GM23338 (cell line): Measurements from ENCODE around the gene LRRTM2. TPM values are rescaled to one million over a fixed set of nuclear protein-coding genes. Genes with fewer than 3 reads are reported as not detected.

Experiments
- ATAC-seq: fragments of 200-7000 bp; cut with Tn5 transposase; 3 replicates; pipeline ENCODE4 v1.9.1; 2020
- DNase-seq: peaks from one replicate; pipeline ENCODE4 v3.0.0-alpha.2; 2015; ENCODE audit warnings: low spot score
- H2AFZ ChIP-seq: fragments of 200-600 bp; sonication (generic); 2 replicates; pipeline ENCODE4 v1.8.0; 2016; ENCODE audit warnings: antibody characterized with exemption, mild to moderate bottlenecking, moderate library complexity
- H3F3A ChIP-seq: fragments of 200-600 bp; sonication (generic); replicated peaks from 2 replicates; pipeline ENCODE4 v1.8.0; 2017; ENCODE audit warnings: antibody characterized with exemption, mixed run types, low read depth
- H3K27ac ChIP-seq: fragments of 200-600 bp; sonication (generic); 2 replicates; pipeline ENCODE4 v1.6.1; 2016; ENCODE audit warnings: low read depth
- H3K27me3 ChIP-seq: fragments of 200-600 bp; sonication (generic); 2 replicates; pipeline ENCODE4 v1.8.0; 2016; ENCODE audit warnings: mild to moderate bottlenecking, mixed run types, moderate library complexity; ENCODE audit not compliant: insufficient read depth
- H3K36me3 ChIP-seq: fragments of 200-600 bp; sonication (generic); 2 replicates; pipeline ENCODE4 v1.8.0; 2016; ENCODE audit warnings: mild to moderate bottlenecking; ENCODE audit not compliant: insufficient read depth
- H3K4me1 ChIP-seq: fragments of 200-600 bp; sonication (generic); 2 replicates; pipeline ENCODE4 v1.8.0; 2016; ENCODE audit warnings: mild to moderate bottlenecking, moderate library complexity; ENCODE audit not compliant: insufficient read depth
- H3K4me2 ChIP-seq: fragments of 200-600 bp; sonication (generic); 2 replicates; pipeline ENCODE4 v1.7.1; 2017; ENCODE audit warnings: mixed run types
- H3K4me3 ChIP-seq: fragments of 200-600 bp; sonication (generic); 2 replicates; pipeline ENCODE4 v1.6.1; 2016; ENCODE audit warnings: mixed run types
- H3K79me2 ChIP-seq: fragments of 200-600 bp; sonication (generic); replicated peaks from 2 replicates; pipeline ENCODE4 v1.8.0; 2017; ENCODE audit warnings: mild to moderate bottlenecking; ENCODE audit not compliant: insufficient read depth
- H3K9me2 ChIP-seq: fragments of 200-600 bp; sonication (generic); 2 replicates; pipeline ENCODE4 v1.8.0; 2017; ENCODE audit not compliant: insufficient read depth
- H4K20me1 ChIP-seq: fragments of 200-600 bp; sonication (generic); replicated peaks from 2 replicates; pipeline ENCODE4 v1.8.0; 2017; ENCODE audit warnings: mild to moderate bottlenecking; ENCODE audit not compliant: insufficient read depth
- H3K27ac Mint-ChIP-seq: 2 replicates; pipeline ENCODE4 v1.8.0; 2020; ENCODE audit warnings: inconsistent platforms, mild to moderate bottlenecking, moderate library complexity, mixed read lengths
- H3K27me3 Mint-ChIP-seq: 3 replicates; pipeline ENCODE4 v1.8.0; 2022; ENCODE audit warnings: low read depth, mild to moderate bottlenecking, moderate library complexity, mixed read lengths, inconsistent platforms; ENCODE audit not compliant: insufficient read depth, poor library complexity
- H3K36me3 Mint-ChIP-seq: 3 replicates; pipeline ENCODE4 v1.8.0; 2021; ENCODE audit warnings: low read depth, mild to moderate bottlenecking, inconsistent platforms, moderate library complexity, mixed read lengths
- H3K4me1 Mint-ChIP-seq: 3 replicates; pipeline ENCODE4 v1.8.0; 2020; ENCODE audit warnings: mild to moderate bottlenecking, inconsistent platforms, mixed read lengths
- H3K4me3 Mint-ChIP-seq: 3 replicates; pipeline ENCODE4 v1.8.0; 2021; ENCODE audit warnings: moderate library complexity, mild to moderate bottlenecking, inconsistent platforms, mixed read lengths
- H3K9me3 Mint-ChIP-seq: 3 replicates; pipeline ENCODE4 v1.8.0; 2020; ENCODE audit warnings: moderate library complexity, mild to moderate bottlenecking, inconsistent platforms, mixed read lengths
- CREB1 ChIP-seq: fragments of 250-450 bp; sonication (Bioruptor Pico); IDR thresholded peaks from 2 replicates; pipeline ENCODE4 v1.5.0; 2020; ENCODE audit warnings: low read depth, mild to moderate bottlenecking, moderate library complexity
- EZH2 ChIP-seq: fragments of 200-600 bp; sonication (generic); IDR thresholded peaks from one replicate; pipeline ENCODE4 v1.8.0; 2017; ENCODE audit warnings: antibody characterized with exemption, mild to moderate bottlenecking, low read depth; ENCODE audit not compliant: unreplicated experiment
- NANOG ChIP-seq: IDR thresholded peaks from 2 replicates; pipeline ENCODE4 v1.6.1; 2016; ENCODE audit warnings: antibody characterized with exemption, borderline replicate concordance
- POLR2AphosphoS5 ChIP-seq: IDR thresholded peaks from 2 replicates; pipeline ENCODE4 v1.6.1; 2016; ENCODE audit warnings: antibody characterized with exemption, low read depth
- ZNF114 ChIP-seq: fragments of 250-450 bp; sonication (Bioruptor Pico); IDR thresholded peaks from 2 replicates; pipeline ENCODE4 v1.5.0; 2020; ENCODE audit warnings: mild to moderate bottlenecking, moderate library complexity
- ZNF331 ChIP-seq: fragments of 250-450 bp; sonication (Bioruptor Pico); IDR thresholded peaks from 2 replicates; pipeline ENCODE4 v1.5.0; 2020; ENCODE audit warnings: low read depth, mild to moderate bottlenecking, moderate library complexity
- ZNF462 ChIP-seq: fragments of 250-450 bp; sonication (Bioruptor Pico); IDR thresholded peaks from 2 replicates; pipeline ENCODE4 v1.5.0; 2020; ENCODE audit warnings: mild to moderate bottlenecking, moderate library complexity
- polyA plus RNA-seq: library from polyadenylated mRNA; unstranded; fragments of >200 nt; fragmentation: Nextera tagmentation; extraction: Ambion mirVana; gene quantifications from 2 replicates; pipeline ENCODE4 v1.2.1, GENCODE V29; 2016
- total RNA-seq: library from RNA; depleted of rRNA; stranded (reverse); fragments of >200 nt; shearing (Covaris generic); gene quantifications from 2 replicates; pipeline ENCODE4 v1.2.3, GENCODE V29; 2014
- TF ChIP-seq, protein P1 (sequence below): IDR thresholded peaks from one replicate; pipeline ENCODE4 v1.6.1; 2018; ENCODE audit warnings: antibody characterized with exemption; ENCODE audit not compliant: unreplicated experiment

Gene LRRTM2
- total and polyA plus RNA-seq, 2 experiments from 2014 or later: 1.5 TPM; not detected in 1

GRCh38 chr5:138840103-138840502 is 35.0 kb downstream of the LRRTM2 start (continued):
- TF ChIP-seq ZNF462 (CRISPR knock-in tag): no peak

GRCh38 chr5:138837160-138837559 is 38.0 kb downstream of the LRRTM2 start:
- H3K27me3 Mint-ChIP-seq: peaks cover 7% of the 10 kb centered on the region
- DNase-seq (peak; percentile 20), ATAC-seq (no peak)
- Histone ChIP-seq H4K20me1 (no peaks in the 10 kb centered on the region), H3K9me2 (no peaks in the 10 kb centered on the region), H3K4me3 (no peak overlapping the region), H3K36me3 (no peaks in the 10 kb centered on the region), H3K27ac (no peak overlapping the region), H3K79me2 (peaks cover 76% of the 10 kb centered on the region), H3K4me1 (peaks cover 61% of the 10 kb centered on the region), H3K4me2 (peak overlapping the region; percentile 19; the same call in 1 of the 2 replicates), H3F3A (no peaks in the 10 kb centered on the region), H3K27me3 (no peaks in the 10 kb centered on the region), H2AFZ (no peak overlapping the region)
- H3K9me3 Mint-ChIP-seq: no peaks in the 10 kb centered on the region; the same call in 2 of the 3 replicates
- no peak overlapping the region for H3K4me3 Mint-ChIP-seq
- no peaks in the 10 kb centered on the region for H3K36me3 Mint-ChIP-seq
- peaks cover 61% of the 10 kb centered on the region for H3K4me1 Mint-ChIP-seq
- no peak overlapping the region for H3K27ac Mint-ChIP-seq
- TF ChIP-seq ZNF331 (CRISPR knock-in tag) (no peak), POLR2AphosphoS5 (no peak), EZH2 (no peak), CREB1 (CRISPR knock-in tag) (no peak), NANOG (no peak), ZNF114 (CRISPR knock-in tag) (no peak)
- TF ChIP-seq, protein P1, sequence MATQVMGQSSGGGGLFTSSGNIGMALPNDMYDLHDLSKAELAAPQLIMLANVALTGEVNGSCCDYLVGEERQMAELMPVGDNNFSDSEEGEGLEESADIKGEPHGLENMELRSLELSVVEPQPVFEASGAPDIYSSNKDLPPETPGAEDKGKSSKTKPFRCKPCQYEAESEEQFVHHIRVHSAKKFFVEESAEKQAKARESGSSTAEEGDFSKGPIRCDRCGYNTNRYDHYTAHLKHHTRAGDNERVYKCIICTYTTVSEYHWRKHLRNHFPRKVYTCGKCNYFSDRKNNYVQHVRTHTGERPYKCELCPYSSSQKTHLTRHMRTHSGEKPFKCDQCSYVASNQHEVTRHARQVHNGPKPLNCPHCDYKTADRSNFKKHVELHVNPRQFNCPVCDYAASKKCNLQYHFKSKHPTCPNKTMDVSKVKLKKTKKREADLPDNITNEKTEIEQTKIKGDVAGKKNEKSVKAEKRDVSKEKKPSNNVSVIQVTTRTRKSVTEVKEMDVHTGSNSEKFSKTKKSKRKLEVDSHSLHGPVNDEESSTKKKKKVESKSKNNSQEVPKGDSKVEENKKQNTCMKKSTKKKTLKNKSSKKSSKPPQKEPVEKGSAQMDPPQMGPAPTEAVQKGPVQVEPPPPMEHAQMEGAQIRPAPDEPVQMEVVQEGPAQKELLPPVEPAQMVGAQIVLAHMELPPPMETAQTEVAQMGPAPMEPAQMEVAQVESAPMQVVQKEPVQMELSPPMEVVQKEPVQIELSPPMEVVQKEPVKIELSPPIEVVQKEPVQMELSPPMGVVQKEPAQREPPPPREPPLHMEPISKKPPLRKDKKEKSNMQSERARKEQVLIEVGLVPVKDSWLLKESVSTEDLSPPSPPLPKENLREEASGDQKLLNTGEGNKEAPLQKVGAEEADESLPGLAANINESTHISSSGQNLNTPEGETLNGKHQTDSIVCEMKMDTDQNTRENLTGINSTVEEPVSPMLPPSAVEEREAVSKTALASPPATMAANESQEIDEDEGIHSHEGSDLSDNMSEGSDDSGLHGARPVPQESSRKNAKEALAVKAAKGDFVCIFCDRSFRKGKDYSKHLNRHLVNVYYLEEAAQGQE: no peak
